Peyer's patch (tissue), 4 donors: Measurements from ENCODE around the gene KIRREL3. TPM values are rescaled to one million over a fixed set of nuclear protein-coding genes. Genes with fewer than 3 reads are reported as not detected.

Experiments
- DNase-seq, 3 donors: peaks; one replicate each; pipeline ENCODE4 v3.0.0-alpha.2; 2017 to 2019
- H3K27ac ChIP-seq, 4 donors: fragments of 200-600 bp; sonication (generic); one replicate each; pipeline ENCODE4 v1.5.1; 2016 to 2019
- H3K27me3 ChIP-seq, 2 donors: fragments of 200-600 bp; sonication (generic); one replicate each; pipeline ENCODE4 v1.5.1; 2019
- H3K36me3 ChIP-seq, 3 donors: fragments of 200-600 bp; sonication (generic); one replicate each; pipeline ENCODE4 v1.5.1; 2016 to 2019
- H3K4me1 ChIP-seq, 4 donors: fragments of 200-600 bp; sonication (generic); one replicate each; pipeline ENCODE4 v1.5.1; 2016 to 2019
- H3K4me3 ChIP-seq, 4 donors: fragments of 200-600 bp; sonication (generic); 1 replicate in 3 of 4; 2 replicates in 1 of 4; pipeline ENCODE4 v1.5.1; 2016 to 2019; ENCODE audit warnings: mild to moderate bottlenecking in 1 of 4
- H3K9me3 ChIP-seq, 4 donors: fragments of 200-600 bp; sonication (generic); one replicate each; pipeline ENCODE4 v1.5.1; 2016 to 2019; ENCODE audit warnings: mild to moderate bottlenecking in 1 of 4
- CTCF ChIP-seq, 6 experiments: fragments of 450-650 bp in 4 of 6; fragments of 200-600 bp in 2 of 6; sonication (generic) in 1 of 6; IDR thresholded peaks; one replicate each; pipeline ENCODE4 v1.5.1; 2017 to 2019; ENCODE audit warnings: antibody characterized with exemption in 6 of 6, mild to moderate bottlenecking in 3 of 6, moderate library complexity in 1 of 6
- POLR2A ChIP-seq, 2 donors: fragments of 450-650 bp; IDR thresholded peaks; one replicate each; pipeline ENCODE4 v1.5.1; 2017; ENCODE audit warnings: antibody characterized with exemption in 2 of 2, mild to moderate bottlenecking in 2 of 2, moderate library complexity in 2 of 2
- total RNA-seq, 4 donors: library from RNA; depleted of rRNA; stranded (reverse); fragments of >200 nt; gene quantifications; one replicate each; pipeline ENCODE4 v1.1.0, GENCODE V29; 2016

KIRREL3 gene
- total RNA-seq, 4 donors from 2014 or later = 0.83 TPM; not detected in 3

DNA sequence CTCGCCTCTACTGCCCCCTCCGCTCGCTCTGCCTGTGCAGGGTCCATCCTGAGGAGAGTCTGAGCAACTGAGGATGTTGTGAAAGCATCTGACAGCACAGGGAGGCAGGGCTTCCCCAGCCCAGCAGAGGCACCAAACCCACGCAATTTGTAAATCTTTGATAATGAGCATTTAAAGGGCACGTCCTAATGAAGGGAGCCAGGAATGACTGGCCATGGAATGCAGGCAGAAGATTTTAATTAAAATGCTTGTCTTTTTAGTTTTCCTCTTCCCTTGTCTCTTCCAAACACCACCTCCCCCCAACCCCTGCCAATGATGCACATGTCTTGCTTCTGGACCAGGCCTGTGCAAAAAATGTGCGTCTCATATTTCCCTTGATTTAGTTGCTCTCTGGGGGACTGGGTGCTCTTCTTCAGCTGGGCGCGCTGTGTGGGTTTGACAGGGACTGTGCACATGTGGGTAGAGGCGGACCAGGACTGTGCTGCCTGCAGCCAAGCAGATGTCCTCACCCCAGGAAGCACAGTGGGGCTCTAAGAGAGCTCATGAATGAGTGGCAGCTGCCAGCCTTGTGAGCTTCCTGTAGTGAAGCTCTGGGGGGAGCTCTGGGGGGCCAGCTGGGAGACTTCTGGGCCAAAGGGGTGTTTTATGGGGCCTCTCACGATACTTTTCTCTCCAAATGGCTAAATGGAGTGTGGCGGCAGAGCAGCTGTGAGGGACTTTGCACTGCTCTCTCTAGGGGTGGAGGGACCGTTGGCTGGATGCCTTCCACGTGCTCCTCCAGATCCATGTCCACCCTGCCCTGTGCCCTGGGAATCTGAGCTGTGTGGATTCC lies 371.6 kb downstream of the KIRREL3 start:
- no peak overlapping the region for H3K4me3 ChIP-seq
- no peaks in the 10 kb centered on the region for H3K27me3 ChIP-seq
- H3K4me1 ChIP-seq = no peaks in the 10 kb centered on the region
- no peak for TF ChIP-seq CTCF (IDR thresholded peaks at IDR 0.05)
- TF ChIP-seq POLR2A (IDR thresholded peaks at IDR 0.05) = no peak
- no peak overlapping the region for H3K27ac ChIP-seq
- DNase-seq = no peak
- no peaks in the 10 kb centered on the region for H3K9me3 ChIP-seq
- H3K36me3 ChIP-seq = no peaks in the 10 kb centered on the region

DNA sequence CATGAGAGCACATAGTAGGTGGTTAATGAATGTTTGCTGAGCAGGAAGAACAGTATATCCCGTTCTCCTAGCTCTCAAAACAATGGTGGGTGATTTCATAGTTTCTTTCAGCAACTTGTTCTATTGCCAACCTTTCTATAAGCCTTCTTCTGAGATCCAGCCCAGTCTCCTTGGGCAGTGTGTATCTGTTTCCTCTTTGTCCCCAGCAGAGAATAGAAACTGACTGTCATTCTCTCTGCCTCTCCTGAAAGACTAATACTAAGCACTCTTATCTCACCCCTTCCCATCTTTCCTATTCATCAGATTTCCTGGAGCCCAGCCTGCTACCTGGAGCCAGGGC lies 372.1 kb downstream of the KIRREL3 start:
- no peaks in the 10 kb centered on the region for H3K4me1 ChIP-seq
- DNase-seq = no peak
- H3K4me3 ChIP-seq = no peak overlapping the region
- no peaks in the 10 kb centered on the region for H3K9me3 ChIP-seq
- TF ChIP-seq POLR2A (IDR thresholded peaks at IDR 0.05) (no peak), CTCF (IDR thresholded peaks at IDR 0.05) (no peak)
- H3K27ac ChIP-seq = no peak overlapping the region
- H3K36me3 ChIP-seq = no peaks in the 10 kb centered on the region
- H3K27me3 ChIP-seq = no peaks in the 10 kb centered on the region

GRCh38 chr11:126627421-126627820 lies 373.1 kb downstream of the KIRREL3 start:
- no peak for TF ChIP-seq POLR2A (IDR thresholded peaks at IDR 0.05)
- TF ChIP-seq CTCF (IDR thresholded peaks at IDR 0.05) = no peak
- H3K9me3 ChIP-seq = no peaks in the 10 kb centered on the region
- H3K4me1 ChIP-seq = no peaks in the 10 kb centered on the region
- no peak overlapping the region for H3K27ac ChIP-seq
- no peaks in the 10 kb centered on the region for H3K27me3 ChIP-seq
- H3K36me3 ChIP-seq = no peaks in the 10 kb centered on the region
- no peak overlapping the region for H3K4me3 ChIP-seq
- no peak for DNase-seq

DNA sequence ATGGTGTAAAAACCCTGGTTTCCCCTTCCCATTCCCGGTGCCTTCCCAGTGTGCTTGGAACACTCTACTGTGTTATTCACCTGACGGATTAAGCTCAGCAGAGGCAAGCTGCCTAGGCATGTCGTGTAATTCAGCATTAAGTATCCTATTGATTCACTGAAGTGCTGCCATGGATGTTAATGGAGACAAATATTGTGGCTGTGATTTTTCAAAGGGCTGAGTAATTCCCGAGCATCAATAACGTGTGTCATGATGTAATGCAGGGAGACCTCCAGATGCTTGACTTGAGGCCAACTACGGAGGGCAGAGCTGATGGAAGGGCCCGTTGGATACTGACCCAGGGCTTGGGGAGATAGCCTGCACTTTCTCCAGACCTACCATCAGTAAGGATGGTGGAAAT lies 376.1 kb downstream of the KIRREL3 start:
- no peak for DNase-seq
- Histone ChIP-seq H3K36me3 (no peaks in the 10 kb centered on the region), H3K27me3 (no peaks in the 10 kb centered on the region), H3K4me3 (no peak overlapping the region), H3K4me1 (no peaks in the 10 kb centered on the region), H3K9me3 (no peaks in the 10 kb centered on the region), H3K27ac (no peak overlapping the region)
- no peak for TF ChIP-seq POLR2A (IDR thresholded peaks at IDR 0.05)

DNA sequence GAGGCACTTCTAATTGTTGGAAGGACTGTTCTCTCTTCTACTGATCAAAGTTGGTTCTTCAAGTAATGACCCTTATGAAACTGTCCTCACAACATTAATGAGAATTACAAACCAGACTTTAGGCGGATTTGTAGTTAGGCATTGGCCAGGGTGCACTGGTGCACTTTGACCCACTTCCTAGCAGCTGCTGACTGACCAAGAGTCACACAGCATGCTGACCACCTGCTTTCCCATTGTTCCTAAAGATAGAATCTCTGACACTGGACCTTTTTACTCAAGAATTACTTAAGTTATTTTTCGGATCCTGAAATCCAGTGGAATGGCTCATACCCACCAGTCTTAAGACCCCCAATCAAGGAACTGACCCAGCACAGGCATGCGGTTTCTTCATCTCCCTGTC lies 381.1 kb downstream of the KIRREL3 start:
- no peak for DNase-seq
- H3K9me3 ChIP-seq = no peaks in the 10 kb centered on the region
- H3K27ac ChIP-seq = no peak overlapping the region
- TF ChIP-seq CTCF (IDR thresholded peaks at IDR 0.05) (no peak), POLR2A (IDR thresholded peaks at IDR 0.05) (no peak)
- H3K4me3 ChIP-seq = no peak overlapping the region
- no peaks in the 10 kb centered on the region for H3K36me3 ChIP-seq
- no peaks in the 10 kb centered on the region for H3K27me3 ChIP-seq
- H3K4me1 ChIP-seq = no peaks in the 10 kb centered on the region

GRCh38 chr11:126615845-126616244 lies 384.7 kb downstream of the KIRREL3 start:
- TF ChIP-seq CTCF (IDR thresholded peaks at IDR 0.05) (no peak), POLR2A (IDR thresholded peaks at IDR 0.05) (no peak)
- H3K4me3 ChIP-seq = no peak overlapping the region
- no peak overlapping the region for H3K27ac ChIP-seq
- no peaks in the 10 kb centered on the region for H3K4me1 ChIP-seq
- H3K36me3 ChIP-seq = no peaks in the 10 kb centered on the region
- no peaks in the 10 kb centered on the region for H3K9me3 ChIP-seq
- DNase-seq = no peak
- H3K27me3 ChIP-seq = no peaks in the 10 kb centered on the region
